GM18870 (cell line): ENCODE measurements around the gene DNAH10.
"Not testable (repeated sequence)": the region's sequence is repeated elsewhere in the genome, so short reads cannot be mapped to it uniquely, and the experiment has no call there.

Source experiments
- ATAC-seq: cut with Tn5 transposase; IDR thresholded peaks from one replicate; pipeline ENCODE4 v1.9.1; 2021; ENCODE audit warnings: moderate library complexity; ENCODE audit not compliant: unreplicated experiment

Gene DNAH10

DNA sequence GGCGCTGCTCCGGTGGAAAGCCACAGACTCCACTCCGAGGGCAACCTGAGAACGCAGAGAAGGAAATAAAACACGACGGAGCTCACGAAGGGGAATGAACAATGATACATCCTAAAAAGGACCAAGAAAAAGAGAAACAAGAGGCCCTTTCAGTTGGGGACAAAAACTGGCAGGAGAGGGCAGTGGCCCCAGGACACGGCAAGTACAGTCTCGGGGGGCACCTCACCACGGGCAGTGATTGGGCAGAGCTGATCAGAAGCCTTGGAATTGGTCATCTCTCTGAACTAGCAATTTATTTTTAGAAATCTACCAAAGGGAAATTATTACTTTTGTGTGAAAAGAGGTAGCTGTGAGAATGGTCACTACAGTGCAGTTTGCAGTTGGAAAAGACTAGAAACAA is 182.6 kb downstream of the DNAH10 start:
- no peak for ATAC-seq

DNA sequence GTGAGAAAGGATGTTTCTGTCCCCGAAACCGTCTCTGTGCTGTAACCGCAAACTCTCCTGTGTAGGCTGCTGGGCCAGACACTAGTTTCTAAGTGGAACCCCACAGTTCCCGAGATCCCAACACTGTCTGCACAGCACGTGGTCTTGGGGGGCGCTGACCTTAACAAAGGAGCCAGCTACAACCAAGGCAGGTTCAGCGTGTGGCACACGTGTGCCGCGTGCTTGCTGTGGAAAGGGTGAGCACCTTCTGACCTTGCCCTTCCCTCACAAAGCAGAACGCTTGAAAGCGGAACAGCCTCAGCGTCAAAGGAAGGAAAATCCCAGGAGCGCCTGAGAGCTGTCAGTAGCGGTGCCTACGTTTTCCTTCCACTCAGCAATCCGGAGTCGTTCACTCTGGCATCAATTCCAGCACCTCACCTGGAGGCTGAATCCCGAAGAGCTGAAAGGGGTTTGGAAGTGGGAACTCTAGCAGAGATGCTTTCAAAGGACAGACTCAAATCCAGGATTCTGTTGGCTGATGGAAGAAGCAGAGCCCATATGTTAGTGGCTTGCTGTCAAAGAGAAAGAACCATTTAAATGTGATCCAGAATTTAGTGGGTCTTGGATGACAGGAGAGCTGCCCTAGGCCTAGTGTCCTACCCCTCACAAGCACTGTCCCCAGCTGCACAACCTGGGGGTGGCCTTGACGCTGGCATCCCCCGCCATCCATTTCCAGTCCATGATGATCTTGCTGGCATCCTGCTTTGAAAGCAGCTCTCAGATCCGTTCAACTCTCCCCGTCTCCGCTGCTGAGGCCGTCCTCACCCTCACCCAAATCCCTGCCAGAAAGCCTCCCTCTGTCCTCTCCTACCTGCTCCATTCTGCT is 183.4 kb downstream of the DNAH10 start:
- ATAC-seq: no peak

DNA sequence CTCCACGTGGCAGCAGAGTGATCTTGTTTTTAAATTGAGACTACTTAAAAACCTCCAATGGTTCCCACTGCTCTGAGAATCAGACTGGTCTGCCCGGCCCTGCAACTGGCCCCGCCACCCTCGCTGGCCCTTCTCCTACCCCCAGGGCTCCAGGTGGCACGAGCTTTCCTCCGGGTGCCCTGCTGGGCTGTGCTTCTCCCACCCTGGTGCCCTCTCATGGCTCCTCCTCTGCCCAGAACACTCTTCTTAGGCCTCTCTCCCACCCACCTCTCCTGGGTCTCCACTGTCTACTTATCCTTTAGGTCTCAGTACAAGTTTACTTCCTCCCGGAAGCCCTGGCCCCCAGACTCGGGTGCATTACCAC is 184.0 kb downstream of the DNAH10 start:
- ATAC-seq: no peak

DNA sequence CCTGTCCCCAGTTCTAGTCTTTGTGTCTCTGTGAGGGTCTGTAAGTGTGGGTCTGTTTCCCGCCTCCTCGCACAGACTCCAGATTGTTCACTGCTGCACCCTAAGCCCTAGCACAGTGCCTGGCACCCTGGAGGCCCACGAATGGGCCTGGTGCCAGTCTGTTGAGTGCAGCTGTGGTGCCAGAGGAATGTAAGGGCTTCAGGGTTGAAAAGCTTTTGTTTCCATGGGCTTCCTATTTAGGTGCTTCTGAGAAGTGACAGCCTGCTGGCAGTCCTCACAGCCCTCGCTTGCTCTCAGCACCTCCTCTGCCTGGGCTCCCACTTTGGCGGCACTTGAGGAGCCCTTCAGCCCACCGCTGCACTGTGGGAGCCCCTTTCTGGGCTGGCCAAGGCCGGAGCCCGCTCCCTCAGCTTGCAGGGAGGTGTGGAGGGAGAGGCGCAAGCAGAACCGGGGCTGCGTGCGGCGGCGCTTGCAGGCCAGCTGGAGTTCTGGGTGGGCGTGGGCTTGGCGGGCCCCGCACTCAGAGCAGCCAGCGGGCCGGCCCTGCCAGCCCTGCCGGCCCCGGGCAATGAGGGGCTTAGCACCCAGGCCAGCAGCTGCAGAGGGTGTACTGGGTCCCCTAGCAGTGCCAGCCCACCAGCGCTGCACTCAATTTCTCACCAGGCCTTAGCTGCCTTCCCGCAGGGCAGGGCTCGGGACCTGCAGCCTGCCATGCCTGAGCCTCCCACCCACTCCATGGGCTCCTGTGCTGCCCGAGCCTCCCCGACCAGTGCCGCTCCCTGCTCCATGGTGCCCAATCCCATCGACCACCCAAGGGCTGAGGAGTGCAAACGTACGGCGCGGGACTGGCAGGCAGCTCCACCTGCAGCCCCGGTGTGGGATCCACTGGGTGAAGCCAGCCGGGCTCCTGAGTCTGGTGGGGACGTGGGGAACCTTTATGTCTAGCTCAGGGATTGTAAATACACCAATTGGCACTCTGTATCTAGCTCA is 184.7 kb downstream of the DNAH10 start:
- not testable (repeated sequence) for ATAC-seq

DNA sequence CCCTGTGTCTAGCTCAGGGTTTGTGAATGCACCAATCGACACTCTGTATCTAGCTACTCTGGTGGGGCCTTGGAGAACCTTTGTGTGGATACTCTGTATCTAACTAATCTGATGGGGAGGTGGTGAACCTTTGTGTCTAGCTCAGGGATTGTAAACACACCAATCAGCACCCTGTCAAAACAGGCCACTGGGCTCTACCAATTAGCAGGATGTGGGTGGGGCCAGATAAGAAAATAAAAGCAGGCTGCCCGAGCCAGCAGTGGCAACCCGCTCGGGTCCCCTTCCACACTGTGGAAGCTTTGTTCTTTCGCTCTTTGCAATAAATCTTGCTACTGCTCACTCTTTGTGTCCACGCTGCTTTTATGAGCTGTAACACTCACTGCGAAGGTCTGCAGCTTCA is 185.4 kb downstream of the DNAH10 start:
- not testable (repeated sequence) for ATAC-seq

DNA sequence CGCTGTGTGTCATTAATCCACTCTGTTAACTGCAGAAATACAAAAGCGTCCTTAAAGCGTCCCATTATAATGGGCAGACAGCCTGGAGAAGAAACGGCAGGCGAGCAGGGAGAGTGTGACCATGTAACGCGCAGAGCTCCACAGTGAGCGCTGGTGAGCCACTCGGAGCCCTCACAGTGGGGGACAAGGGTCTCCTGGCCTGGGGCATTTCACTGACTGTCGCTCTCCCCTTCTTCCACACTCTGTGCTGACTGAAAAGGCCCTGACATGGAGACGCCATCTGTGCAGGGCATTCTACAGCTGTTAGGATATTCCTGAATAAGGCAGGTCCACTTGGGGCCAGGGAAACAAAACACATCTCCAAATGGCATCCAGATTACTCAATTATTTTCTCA is 186.3 kb downstream of the DNAH10 start:
- ATAC-seq: no peak

DNA sequence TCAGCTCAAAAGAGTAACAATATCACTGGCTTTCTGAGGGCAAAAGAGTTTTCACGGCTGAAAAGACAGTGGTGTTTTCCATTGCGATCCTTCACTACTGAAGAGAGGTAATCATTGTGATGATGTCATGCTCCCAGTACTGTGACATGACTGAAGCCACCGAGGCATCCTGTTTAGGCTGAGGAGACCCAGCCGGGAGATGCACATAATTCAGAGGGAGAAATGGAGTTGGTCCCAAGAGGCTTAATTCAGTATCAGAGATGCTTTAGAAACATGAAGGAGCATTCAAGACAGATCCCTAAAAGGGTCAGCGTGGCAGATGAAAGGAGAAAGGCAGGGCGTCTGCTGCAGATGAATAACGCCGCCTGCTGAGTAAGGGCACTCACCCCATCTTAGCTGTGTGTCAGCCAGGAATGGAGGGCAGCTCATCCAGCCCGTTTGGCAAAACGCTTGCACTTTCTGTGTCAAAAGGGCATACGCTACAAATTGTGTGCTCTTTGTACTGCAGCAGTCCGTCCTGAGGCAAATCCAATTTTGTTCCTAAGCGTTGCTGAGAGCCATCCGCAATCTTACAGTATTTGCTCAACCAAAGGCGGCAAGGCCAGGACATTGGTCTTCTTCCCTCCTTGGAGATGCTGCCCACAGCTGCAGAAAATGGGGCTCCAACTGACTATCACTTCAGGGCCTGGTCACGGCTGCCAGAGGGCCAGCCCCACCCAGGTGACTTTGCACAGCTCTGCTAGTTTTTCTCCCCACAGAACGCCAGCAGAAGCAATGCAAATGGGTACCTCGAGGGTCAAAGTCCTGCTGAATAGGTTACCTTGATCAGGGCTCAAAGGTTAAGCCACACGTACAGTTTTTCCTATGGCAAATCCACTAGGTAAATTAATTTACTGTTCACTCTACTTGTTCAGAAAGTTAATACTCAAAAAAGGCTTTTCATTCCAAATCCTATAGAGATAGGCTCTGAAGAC is 187.0 kb downstream of the DNAH10 start:
- no peak for ATAC-seq

DNA sequence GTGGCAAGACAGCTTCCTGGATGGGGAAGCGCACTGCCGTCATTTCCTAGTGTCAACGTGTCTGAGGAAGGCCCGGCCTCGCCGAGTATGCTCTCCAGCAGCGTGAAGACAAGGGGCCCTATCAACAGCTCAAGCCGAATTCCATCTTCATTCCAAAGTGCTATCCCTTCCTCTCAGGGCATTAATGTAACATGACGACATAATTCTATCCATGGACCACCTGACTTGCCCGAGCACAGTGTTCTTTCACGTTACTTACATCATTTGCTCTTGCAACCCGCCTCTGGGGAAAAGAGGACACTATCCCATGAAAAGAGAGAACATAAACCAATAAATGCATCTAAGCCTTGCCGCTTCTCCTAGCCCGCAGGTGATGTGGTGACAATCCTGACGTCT is 187.7 kb downstream of the DNAH10 start:
- ATAC-seq: no peak

DNA sequence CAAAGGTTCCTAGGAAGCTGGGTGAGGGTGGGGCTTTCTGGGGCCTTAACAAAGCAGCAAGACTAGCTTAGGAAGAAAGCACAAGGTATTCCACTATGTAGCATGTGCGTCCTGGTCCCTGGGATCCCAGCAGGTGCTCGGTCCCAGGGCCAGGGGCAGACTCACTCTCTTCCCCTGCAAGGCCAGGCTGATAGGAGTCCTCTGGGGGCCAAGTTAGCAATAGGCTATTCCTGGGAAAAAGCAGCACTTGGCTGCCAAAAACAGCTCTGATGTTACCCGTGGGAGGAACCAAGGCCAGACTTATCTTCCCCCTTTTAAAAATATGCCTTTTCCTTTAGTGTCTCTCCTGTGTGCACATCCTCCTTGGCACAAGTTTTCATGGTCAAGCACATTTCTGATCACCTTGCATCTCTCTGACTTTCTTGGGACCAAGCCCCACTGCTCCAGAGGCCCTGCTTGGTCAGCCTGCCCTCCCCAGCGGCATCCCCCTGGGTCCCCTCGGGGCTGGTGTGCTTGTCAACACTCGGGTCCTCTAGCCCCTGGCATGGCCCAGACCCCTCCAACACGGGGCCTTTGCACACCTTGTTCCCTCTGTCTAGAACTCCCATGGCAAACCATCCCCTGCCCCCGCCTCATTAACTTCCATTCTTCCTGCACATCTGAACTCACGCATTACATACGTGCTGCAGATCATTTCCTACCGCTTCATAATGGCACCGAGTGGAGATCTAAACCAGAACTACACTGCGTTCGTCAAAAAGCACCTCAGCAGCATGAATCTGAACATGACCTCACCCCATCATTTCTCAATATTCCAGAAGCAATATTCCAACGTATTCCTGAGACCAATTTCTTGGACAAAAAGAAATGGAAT is 188.6 kb downstream of the DNAH10 start:
- ATAC-seq: no peak

DNA sequence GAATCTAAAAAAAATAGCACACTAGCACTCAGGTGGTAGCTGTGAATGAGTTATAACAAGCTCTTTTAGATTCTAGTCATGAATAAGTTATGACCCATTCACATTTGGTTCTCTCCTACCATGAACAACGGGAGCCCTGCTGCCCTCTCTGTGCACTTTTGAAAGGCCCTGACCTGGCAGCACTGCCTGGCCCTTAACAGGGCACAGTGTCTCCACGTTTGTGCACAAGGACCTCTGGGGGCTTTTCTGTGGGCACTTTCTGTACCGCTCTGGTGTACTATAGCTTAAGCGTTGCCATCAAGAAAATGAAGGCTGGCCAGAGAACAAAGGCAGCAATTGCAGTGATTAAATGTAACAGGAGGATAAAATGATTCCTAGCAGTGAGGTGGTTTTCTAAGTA is 189.4 kb downstream of the DNAH10 start:
- no peak for ATAC-seq

DNA sequence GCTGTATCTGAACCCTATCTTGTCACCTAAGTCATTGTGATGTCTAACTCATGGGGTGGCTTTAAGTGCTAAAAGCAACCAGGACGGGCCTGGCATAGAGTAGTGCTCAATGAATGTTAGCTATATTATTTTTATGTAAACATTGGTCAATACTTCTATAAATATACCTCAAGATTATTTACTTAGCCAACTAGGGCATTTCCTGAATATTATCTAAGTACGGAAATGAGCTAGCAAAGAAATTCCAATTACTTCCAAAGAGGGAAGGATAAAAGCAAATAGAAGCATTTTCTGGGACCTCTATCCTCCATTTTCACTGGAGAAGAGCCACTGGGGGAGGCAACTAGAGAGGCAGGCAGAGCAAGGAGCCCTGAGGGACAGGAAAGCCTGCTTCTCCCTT is 189.9 kb downstream of the DNAH10 start:
- ATAC-seq: no peak

DNA sequence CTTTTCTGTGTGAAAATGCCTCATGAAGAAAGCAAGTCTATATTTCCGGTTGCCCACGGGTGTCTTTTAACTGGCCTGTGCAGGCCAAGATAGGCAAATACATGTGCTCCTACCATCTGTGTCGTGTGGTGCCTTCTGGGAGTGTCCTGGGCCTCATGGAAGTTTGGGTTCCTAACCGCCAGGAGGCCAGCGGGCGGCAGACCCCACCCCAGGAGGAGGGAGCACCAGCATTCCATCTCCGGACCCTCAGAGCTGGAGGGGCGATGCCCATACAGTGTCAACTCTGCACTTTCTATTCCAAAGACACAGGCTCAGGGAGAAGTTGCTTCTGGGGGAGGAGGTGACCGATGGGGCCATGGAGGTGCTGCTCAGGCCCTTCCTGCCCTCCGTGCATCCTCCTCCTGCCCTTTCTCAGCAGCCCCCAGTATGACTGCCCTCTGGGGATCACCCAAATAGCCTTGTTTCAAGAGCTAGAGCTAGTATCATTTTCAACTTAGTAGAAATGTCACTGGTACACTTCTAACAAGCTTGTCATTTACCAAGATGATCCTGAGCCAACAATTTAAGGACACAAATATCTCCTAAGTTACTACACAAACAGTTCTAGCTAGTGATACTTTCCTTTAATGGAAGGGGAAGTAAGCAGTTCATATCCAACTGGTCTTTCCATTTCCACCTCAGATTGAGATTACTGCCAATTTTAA is 192.7 kb downstream of the DNAH10 start:
- no peak for ATAC-seq

DNA sequence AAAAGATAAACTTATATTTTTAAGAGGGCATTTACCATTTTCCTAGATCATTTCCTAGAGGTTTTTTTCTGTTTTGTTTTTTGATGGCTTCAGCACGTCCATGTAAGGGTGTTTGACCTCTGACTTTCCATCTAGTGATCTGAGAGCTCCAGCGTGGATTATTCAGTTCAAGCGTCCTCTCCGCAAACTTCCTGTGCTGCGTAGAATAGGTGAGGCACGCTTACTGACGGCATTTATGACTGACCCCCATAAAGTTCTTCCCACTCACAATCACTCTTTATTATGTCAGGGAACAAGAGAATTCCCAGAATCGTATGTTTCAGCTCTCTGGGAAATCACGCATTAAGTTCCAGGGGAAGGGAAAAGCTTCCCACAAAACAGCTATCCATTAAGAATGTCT is 194.1 kb downstream of the DNAH10 start:
- ATAC-seq: no peak

DNA sequence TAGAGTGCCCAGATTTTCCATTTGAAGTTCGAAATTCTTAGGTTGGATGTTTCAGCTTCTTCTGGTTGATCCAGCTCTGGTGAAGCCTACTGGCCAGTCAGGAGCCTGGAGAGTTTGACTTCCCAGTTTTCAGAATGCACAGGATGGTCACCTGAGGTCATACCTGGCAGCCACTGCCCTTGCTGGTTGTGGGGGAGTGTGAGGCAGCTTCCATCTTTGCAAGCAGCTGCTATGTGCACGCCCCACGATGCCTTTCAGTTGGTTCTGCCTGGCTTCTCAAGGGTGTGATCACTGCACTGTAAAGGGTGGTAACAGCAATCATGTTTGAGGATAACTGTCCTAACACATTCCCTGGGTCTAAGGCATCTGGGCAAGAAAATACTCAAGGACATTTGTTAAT is 195.1 kb downstream of the DNAH10 start:
- ATAC-seq: no peak

DNA sequence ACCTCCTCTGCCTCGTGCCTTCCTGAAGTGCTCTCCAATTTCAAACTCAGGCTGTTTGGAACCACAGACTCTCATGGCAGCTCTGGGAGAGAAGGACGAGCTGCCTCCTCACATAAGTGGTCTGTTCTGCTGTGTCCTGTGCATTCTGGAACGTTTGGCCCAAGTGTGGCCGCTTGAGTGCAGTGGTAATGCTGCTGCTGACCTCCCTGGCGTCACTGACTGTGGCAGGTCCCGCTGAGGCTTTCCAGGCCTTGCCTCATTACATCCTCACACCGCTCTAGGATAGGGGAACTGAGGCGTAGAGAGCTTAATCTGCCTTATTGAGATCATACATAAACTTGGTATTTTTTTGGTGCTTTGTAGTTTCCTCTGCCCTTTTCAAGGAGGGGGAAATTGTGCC is 196.4 kb downstream of the DNAH10 start:
- no peak for ATAC-seq

DNA sequence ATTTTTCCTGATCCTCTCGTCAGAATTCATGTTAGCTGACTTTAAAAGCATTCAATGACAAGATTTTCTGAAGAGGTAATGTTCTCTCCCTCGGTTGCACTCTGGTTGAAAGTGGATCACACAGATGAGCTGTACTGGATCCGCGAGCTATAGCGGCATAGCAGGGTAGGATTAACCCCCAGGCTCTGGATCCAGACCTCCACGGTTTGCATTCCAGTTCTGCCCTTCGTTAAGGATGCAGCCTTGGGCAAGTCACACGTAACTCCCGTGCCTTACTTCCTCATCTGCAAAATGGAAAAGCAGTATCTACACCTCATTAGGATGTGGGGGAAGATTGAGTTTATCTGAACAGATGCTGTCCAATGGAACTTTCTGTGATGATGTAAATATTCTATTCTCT is 196.8 kb downstream of the DNAH10 start:
- no peak for ATAC-seq

DNA sequence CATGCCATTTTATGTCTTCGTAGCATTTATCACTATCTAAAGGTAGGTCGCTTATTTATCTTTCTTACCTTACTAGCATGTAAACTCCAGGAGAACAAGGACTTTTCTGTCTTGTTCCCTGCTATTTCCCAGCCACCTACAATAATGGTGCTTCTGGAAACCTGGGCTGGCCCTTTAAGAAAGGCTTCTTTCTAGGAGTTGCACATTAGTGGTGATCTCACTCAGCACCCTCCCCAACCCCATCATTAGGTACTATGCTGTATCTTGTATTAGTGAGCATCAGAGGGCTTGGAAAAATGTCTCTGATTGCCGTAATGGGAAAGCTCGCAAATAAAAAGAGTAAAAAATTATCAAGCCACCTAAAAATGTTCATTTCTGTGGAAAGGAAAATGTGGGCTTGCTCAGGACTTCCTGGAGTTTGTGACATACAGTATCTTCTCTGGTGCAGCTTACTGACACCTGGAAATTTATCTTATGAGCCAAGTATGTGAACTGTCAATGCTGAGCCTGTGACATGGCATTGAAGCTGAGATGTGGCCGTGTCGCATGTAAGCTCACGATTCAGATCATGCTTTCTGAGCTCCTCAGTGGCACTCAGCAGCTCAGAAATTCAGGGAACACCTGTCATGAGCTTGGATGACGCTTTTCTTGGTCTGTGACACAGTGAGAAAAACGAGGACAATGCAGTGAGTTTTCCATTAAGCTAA is 198.1 kb downstream of the DNAH10 start:
- ATAC-seq: no peak

DNA sequence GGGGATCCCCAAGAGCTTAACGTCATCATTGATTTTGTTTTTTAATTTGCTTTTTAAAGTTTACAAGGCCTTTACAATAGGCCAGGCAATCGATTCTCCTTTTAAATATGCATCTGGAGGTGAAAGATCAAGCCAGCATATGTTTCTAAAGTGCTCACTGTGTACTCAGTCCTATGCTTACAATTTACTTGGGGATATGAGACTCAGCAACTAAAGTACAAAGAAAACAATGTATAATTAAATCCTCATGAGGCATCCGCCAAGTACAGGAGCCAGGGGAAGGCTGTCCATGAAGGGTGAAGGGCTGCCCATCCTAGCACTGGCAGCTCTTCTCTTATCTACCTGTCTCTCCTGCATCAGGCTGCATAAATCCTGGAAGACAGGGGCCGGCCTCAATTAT is 198.8 kb downstream of the DNAH10 start:
- no peak for ATAC-seq
